ENCODE data around the gene KCTD11.
"Not testable (repeated sequence)": the region's sequence is repeated elsewhere in the genome, so short reads cannot be mapped to it uniquely, and the experiment has no call there.

The KCTD11 gene

DNA sequence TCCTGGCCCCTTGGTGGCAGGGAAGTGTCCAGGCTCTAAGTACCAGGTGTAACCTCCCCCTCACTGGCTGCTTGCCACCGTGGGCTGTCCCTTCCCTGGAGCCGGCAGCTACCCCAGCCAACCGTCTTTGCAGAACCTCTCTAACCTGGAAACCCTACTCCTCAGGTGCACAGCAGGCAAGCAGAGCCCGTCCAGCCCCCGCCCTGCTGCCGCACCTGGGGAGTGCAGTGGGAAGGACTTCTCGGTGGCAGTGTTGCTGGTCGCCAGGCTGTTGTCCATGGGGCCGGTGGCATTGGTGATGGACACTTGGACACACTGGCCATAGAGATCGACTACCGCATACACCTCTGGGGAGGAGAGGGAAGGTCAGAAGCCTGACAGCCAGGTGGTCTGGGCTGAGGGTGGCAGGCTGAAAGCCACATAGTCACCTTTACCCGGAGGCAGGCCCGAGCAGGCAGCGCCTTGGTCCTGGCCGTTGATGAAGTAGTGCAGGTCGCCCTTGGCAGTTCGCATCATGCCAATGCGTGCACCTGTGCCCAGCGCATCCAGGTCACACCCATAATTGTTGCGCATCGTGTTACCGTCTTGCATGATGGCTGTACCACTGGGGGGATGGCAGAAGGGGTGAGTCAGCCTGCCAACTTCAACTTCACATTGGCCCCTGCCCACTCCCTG is 29.3 kb upstream of the KCTD11 start:
- no peak for DNase-seq

DNA sequence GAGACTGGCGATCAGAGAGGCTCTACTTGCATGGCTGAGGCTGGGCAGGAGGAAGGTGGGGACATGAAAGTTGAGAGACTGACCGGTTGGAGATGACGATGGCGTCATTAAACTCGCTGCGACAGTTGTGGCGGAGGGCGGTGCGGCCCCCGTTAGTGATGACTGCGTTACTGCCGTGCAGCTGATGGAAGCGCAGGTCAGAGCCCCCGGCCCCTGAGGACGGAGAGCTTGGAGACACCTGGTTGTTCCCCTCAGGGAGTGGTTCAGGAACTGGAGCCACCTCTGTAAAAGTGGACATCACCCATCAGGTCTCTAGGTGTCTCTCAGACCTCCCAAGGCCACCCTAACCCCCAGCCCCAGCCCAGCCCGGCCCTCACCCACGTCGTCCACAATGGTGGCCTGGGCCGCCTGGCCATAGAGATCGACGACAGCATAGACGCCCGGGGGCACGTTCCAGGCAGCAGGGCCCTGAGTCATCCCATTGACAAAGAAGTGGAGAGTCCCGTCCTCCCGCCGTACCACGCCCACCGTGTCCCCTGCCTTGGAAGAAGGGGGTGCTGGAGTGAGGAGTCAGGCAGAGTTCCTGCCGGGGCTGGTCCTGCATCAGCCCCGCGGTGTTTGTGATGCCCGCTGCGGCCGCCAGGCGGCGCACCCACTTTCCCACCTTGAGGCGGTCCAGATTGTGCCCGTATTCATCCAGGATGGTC is 28.1 kb upstream of the KCTD11 start:
- peak in 4 of 5 donors; percentile 46 to 57 (median 48) for DNase-seq

DNA sequence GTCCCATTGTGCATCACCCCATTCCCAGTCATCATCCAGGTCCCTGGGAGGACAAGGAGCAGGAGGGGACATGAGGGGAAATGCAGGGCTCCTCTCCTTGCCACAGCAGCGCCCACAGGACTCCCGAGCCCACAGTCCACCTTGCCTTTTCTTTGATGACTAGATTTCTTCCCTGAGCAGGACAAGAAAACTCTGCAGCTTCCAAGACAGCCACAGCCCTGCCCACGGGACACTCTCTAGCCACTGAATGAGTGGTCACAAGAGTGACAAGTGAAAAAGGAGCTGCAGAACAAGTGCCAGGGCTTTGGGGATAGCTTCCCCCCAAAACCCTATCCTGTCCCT is 27.6 kb upstream of the KCTD11 start:
- no peak for DNase-seq

DNA sequence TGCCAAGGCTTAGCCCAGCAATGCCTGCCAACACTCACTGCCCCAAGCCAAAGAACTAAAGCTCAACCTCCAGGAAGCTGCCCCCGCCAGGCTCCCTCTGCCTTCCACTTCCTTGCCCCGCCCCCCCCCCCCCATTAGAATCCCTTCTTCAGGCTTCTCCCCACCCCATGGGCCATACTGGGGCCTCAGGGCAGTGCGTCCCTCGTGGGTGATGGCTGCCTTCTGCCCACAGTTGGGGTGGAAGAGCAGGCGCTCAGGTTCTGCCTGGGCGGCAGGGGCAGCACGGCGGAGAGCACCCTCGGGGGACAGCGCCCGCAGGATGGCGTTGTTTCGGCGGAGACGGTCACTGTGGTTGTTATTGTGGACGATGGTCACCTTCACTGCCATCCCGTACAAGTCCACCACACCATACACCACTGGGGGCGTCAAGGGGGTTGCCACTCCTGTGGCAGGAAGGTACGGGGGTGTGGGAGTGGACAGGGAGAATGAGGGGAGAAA is 26.9 kb upstream of the KCTD11 start:
- no peak for DNase-seq

DNA sequence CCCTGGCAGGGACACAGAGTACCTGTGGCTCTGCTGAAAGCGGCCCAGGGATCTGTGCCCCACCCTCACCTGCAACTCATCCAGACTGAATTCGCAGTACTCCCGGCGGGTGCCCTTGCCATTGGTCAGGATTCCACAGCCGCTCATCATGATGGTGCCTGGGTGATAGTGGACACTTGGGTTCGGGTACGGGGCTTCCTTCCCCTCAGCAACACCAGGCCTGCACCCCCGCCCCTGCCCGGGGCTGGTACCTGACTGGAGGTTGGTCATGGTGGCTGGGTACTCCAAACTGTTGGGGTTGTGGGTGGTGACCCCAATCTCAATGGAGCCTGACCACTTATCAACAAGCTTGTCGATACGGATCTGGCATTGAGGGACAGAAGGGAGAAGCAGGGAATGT is 25.8 kb upstream of the KCTD11 start:
- no peak for DNase-seq

DNA sequence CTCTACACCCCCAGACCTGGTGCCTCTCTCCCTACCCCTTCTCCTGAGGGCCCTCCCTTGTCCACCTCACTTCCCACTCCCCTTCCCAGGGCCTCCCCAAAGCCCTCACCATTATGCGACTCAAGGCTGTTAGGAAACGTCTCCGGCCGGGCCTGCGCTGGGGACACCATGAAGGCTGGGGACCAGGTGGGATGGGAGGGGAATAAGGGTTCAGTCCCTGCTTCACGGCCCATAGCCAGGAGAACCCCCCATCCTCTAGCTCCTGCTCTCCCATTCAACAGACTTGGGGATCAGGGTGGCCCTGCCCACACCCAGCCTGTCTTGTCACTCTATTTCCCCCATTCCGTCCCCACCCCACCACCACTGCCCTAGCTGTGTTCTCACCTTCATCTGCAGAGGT is 24.9 kb upstream of the KCTD11 start:
- no peak for DNase-seq

DNA sequence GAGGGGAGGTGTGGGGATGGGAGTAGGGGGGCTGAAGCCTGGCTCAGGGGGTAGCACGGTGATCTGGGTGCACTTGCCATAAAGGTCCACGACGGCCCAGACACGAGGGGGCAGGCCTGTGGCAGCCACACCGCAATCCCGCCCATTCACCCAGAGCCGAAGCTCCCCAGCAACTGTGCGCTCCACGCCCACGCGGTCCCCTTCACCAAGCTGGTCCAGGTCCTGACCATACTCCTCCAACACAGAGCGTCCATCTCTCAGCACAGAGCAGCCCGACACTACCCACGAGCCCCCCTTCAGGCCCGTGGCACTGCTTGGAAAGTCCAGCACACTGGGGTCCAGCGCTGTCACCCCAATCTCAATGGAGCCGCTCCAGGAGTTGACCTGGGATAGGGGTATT is 24.5 kb upstream of the KCTD11 start:
- DNase-seq, result no peak

DNA sequence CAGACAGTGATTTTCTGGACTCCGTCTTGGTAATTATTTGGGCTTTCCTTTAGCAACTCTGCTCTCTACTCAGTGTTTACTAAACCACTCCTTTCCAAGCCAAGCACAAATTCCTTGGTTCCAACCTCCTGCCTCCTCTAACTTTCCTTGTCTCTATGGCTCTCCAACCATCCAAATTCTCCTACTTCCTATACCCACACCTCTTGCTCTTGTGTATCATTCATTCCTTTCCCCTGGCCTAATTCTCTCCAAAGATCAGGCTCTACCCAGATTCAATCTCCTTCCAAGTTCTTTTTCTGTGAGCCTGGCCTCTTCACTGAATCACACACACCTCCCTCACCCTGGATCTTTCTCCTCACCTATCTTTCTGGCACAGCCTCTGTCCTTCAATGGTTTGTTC is 24.0 kb upstream of the KCTD11 start:
- DNase-seq, result no peak

DNA sequence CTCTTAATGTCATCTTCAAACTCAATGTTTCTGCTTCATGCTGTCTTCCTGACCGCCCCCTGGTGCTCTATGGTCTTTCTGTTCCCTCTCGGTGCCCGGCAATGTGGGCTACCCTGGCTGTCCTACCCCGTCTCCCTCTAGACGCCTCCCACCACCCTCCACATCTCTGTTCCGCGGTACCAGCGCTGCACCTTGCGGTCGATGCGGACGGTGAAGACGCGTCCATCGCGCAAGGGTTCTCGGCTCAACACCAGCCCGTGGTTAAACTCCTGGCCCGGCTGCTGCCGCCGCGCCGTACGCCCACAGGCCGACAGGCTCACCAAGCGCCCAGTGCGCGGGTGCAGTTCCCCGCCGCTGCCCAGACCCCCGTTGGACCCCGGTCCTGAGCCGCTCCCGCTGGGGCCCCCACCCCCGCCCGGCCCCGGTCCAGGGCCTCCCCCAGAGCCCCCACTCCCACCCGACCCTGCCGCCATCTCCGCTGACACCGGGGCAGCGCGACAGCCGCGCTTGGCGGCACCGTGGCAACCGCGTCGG is 23.1 kb upstream of the KCTD11 start, which contains the start of gene NEURL4:
Gene NEURL4, minus strand, starts transcription at position 496 of the 534 bp plus-strand sequence. Its CDS starts 23 bp downstream, at position 473.
- DNase-seq, result peak in 1 of 5 donors; percentile 33

DNA sequence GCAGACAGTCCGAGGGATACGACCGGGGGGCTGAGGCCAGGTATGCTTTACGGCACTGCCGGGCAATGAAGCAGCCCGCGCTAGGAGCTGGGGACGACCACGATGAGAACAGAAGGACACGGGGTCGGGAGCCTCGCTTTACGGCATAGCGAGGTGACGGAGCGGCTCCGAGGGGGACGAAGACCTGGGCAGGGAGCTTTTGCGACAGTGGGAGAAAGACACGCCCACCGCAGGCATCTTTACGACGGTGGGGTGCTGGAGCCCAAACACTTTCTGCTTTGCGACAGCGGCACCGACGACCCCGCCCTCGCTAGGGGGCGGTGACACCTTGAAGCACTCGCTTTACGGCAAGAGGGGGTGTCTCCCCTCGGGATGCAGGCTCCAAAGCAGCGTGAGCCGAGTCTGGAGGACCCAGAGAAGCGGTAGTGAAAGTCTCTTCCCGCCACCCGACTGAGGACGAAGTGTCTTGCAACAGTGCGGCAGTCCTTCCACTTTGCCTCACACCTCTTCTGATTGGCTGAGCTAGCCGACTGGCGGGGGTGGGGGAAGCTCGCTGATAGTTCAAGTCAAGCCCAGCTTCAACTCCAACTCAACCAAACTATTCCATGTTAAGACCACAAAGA is 22.5 kb upstream of the KCTD11 start:
- DNase-seq, result peak; percentile 92 to 99 (median 95)

DNA sequence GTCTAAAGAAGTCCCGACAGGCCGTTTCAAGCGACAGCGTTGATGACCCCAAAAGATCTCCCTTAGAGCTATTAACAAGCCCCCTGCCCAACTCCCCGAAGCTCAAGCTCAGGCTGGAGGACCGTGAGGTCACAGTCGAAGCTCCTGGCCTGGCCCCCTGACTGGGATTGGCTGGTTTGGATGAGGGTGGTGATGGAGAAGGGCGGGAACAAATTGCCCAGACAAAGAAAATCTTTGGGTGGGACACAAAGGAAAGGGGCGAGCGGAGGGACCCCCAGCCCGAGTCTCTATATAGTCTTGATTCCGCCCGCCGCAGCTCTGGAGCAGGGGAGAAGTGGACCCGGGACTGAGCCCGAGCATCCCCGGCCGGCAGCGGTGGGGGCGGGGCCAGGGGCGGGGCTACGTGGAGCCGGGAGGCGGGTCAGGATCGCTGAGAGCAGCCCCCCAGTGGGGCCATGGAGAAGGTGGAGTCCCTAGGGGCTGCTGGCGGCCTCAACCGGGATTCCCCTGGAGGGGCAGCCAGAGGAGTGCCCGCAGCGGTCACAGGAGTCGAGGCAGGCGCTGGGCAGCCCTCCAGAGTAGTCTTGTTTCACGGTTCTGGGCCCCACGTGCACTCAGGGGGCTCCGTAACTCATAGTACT is 21.8 kb upstream of the KCTD11 start:
- peak; percentile 60 to 85 (median 68) for DNase-seq

DNA sequence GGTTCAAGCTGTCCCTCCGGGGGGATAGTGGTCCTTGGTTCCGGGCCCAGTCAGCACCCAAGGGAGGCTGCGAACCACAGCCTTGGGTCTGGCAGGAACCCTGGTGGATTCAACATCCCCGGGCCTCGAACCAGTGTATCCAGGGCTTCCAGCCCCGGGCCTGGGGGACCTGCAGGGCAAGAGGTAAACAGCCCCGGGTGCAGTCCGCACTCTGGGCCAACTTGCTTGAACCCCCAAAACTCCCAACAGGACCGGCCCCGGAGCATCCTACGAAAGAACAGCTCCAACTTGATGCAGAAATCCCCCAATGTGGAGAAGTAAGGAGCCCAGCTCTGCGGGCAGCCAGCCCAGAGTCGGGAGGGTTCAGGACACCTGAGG is 21.3 kb upstream of the KCTD11 start:
- DNase-seq, result no peak

DNA sequence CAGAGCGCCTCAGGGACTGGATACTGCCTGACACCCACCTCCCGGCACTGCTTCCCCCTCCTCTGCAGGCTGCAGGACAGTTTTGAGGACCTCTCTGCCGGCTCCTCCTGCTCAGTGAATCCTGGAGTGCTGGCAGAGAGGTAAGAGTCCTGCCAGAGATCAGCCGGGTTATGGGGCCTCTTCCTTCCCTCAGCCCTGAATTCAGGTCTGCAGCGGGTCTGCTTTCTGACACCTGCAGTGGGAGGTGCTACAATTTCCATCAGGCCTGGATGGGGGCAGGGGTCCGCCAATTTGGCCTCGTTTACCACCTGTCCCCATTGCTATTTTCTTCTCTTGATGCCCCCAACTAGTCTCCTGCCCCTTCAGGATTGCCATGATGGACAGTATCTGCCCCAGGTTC is 19.9 kb upstream of the KCTD11 start:
- DNase-seq, result no peak

DNA sequence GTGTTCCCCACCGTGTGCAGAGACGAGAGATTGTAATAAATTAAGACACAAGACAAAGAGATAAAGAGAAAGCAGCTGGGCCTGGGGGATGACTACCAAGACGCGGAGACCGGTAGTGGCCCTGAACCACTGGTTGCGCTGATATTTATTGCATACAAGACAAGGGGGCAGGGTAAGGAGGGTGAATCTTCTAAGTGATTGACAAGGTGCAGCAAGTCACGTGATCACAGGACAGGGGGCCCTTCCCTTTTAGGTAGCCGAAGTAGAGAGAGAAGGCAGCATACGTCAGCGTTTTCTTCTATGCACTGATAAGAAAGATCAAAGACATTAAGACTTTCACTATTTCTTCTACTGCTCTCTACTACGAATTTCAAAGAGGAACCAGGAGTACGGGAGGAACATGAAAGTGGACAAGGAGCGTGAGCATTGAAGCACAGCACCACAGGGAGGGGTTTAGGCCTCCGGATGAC is 19.3 kb upstream of the KCTD11 start:
- peak in 1 of 5 donors; percentile 46 for DNase-seq

DNA sequence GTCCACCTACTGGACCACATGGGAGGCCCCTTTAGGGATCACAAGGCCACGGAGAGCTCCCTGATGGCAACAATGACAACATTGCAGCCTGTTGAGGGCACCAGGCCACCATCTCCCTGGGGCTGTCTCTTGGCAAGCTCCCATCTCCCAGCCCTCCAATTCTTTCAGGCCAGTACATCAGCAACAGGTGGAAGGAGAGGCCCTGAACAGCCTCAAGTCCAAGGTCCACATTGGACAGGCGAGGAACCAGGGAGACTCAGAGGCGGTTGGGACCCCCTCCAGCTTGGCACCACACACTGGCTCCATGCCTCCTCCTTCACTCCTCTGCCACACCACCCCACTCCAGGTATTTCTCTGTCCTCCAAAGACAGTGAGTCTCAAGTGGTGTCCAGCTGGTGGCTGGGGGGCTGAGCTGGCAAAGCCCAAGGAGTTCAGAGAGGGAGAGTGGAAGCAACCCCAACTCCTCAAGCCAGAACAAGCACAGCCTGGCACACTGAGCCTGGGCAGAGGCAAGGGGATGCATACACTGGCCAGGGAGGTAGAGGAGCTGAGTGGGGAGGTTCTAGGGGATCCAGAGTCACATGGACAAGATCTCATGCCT is 16.9 kb upstream of the KCTD11 start:
- DNase-seq, result no peak

DNA sequence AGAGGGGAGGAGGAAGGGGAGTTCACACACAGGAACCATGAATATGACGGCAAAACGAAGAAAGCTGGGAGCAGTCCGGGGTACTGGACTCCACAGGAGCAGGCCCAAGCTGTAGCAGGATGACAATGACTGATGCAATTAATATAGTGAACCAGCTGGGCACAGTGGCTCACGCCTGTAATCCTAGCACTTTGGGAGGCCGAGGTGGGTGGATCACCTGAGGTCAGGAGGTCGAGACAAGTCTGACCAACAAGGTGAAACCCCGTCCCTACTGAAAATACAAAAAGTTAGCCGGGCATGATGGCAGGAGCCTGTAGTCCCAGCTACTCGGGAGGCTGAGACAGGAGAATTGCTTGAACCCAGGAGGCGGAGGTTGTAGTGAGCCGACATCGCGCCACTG is 16.2 kb upstream of the KCTD11 start:
- DNase-seq, result not testable (repeated sequence)

DNA sequence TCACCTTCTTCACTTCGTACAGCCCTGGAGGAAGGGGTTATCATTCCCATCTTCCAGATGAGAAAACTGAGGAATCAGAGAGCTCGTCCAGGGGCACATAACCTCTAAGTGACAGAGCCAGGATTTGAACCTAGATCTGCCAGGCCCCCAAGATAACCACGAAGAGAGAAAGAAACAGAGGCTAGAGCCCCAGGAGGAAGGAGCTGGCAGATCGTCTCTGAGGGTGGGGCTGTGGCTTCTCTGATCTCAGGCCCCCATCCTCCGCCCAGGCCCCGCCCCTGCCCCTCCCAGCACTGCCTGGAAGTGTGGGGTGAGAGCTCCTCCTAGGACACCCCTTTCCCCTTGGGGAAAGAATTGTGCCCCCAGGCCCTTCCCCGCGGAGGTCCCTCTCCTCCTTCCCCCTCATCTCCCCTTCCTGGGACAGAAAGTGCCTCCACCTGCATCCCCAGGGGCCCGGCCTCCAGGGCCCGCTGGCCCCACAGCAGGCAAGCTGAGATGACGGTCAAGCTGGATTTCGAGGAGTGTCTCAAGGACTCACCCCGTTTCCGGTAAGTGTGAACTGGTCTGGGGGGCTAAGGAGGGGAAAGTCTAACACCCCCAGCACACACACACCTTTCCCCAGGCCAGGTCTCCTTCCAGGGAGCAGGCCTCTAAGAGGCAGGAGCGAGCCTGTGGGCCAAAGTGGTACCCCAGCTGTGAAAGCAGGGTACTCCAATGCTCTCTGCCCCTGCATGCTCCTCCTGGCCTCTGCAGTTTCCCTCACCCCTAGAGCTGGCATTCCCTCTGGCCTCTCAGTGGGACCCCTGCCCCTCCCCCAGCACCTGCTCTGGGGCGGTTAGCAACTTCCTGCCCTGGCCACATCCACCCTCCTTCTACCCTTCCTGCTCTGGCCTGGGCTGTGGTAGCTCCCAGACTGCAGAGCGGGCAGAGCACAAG is 15.5 kb upstream of the KCTD11 start, which contains the start of gene ACAP1:
Gene ACAP1, plus strand, starts transcription at position 290 of the 936 bp plus-strand sequence. Its CDS starts 206 bp downstream, at position 496.
- peak; percentile 70 to 92 (median 78) for DNase-seq

DNA sequence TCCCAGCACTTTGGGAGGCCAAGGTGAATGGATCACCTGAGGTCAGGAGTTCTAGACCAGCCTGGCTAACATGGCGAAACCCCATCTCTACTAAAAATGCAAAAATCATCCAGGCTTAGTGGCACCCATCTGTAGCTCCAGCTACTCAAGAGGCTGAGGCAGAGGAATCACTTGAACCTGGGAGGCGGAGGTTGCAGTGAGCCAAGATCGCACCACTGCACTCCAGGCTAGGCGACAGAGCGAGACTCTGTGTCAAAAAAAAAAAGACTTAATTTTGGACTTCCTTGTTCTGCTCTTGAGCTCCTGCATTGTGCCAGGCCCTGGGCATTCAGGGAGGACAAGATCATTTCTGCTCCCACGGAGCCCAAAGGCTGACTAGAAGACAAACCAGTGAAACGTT is 14.4 kb upstream of the KCTD11 start:
- not testable (repeated sequence) for DNase-seq

DNA sequence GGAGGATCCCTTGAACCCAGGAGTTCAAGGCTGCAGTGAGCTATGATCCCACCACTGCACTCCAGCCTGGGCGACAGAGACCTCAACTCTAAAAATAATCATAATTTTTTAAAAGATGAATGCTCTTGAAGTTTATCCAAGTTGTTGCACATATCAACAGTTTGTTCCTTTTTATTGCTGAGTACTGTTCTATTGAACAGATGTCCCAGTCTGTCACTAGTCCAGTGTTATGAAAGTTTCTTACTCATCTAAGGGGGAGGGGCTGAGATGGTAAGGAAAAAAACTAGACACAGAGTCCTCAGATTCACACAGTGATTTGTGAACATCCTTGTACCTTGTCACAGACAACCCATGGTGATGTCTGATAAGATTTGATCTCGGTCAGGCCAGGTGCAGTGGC is 11.8 kb upstream of the KCTD11 start:
- DNase-seq, result no peak

DNA sequence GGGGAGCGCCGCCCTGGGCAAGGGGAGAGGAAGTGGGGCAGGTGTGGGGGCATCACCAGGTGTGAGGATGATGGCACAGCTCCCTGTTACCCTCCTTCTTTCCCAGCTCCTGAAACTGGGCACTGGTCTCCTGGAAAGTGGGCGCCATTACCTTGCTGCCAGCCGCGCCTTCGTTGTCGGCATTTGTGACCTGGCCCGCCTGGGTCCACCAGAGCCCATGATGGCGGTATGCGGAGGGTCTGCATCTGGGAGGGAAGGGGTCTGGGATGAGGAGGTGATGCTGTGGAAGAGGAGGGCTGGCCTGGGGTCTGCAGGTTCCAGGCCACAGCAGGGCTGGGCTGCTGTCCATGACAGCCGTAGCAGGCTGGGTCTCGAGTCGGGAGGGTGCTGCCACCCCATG is 10.1 kb upstream of the KCTD11 start:
- DNase-seq, result no peak

DNA sequence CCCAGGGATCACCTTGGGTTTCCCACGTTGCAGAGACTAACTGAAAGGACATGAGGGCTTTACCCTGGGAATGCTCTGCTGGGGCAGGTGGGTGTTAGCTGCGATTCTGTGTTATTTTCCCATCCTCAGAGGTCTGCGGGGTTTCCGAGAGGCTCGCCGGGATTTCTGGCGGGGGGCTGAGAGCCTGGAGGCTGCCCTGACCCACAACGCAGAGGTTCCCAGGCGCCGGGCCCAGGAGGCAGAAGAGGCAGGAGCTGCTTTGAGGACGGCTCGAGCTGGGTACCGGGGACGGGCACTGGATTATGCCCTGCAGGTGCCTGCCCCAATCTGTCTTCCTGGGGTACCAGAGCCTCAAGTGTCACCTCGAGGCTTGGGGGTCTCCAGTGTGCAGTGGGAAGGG is 8.7 kb upstream of the KCTD11 start:
- DNase-seq, result no peak
